Measurements from ENCODE around the gene UFC1. TPM values are rescaled to one million over a fixed set of nuclear protein-coding genes. Genes with fewer than 3 reads are reported as not detected.

UFC1 gene
- polyA plus RNA-seq, 3 donors, result 100 to 120 (median 108) TPM

DNA sequence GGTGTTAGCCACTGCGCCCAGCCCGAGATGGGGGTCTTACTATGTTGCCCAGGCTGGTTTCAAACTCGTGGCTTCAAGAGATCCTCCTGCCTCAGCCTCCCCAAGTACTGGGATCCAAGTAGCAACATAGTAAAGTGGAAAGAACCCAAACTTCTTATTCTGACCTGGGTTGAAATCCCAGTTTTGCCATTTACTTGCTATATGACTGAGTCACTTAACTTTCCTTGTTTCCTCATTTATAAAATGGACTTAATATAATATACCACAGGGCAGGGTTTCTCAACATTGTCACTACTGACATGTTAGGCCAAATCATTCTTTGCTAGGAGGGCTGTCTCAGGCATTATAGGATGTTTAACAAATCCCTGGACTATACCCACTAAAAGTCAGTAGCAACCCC, 42.7 kb upstream of the UFC1 start:
- H3K4me1 ChIP-seq (ENCODE audit: control insufficient read depth in 1 of 2, insufficient read depth in 2 of 2, low read length in 2 of 2), result peaks cover 30 to 49% of the 10 kb centered on the region in 2 donors
- no peaks in the 10 kb centered on the region for H3K9me3 Mint-ChIP-seq

GRCh38 chr1:161111527-161111926, 42.3 kb upstream of the UFC1 start:
- Mint-ChIP-seq H3K4me3 (peak overlapping the region in 1 of 2 donors; percentile 59), H3K9me3 (no peaks in the 10 kb centered on the region), H3K27me3 (ENCODE audit: low read depth in 3 of 3) (no peaks in the 10 kb centered on the region), H3K36me3 (peaks cover 16 to 39% of the 10 kb centered on the region in 2 donors), H3K4me1 (peaks cover 54% of the 10 kb centered on the region), H3K27ac (peak overlapping the region; percentile 75 to 89 (median 82))
- peaks cover 100% of the 10 kb centered on the region for H3K79me2 ChIP-seq (ENCODE audit: insufficient read depth, low read length)
- H3K9ac ChIP-seq (ENCODE audit: insufficient read depth, low read length, poor library complexity, severe bottlenecking), result no peak overlapping the region
- H2AFZ ChIP-seq (ENCODE audit: insufficient read depth, low read depth, low read length, poor library complexity, severe bottlenecking), result no peak overlapping the region
- no peaks in the 10 kb centered on the region for H3K9me3 ChIP-seq (replicated peaks in 1 of 2; ENCODE audit: control insufficient read depth in 1 of 2, insufficient read depth in 1 of 2, low read length in 2 of 2)
- peaks cover 31 to 54% of the 10 kb centered on the region in 2 donors for H3K4me1 ChIP-seq (ENCODE audit: control insufficient read depth in 1 of 2, insufficient read depth in 2 of 2, low read length in 2 of 2)
- peak overlapping the region in 1 of 3 experiments; percentile 30 for H3K4me3 ChIP-seq (replicated peaks in 1 of 3; ENCODE audit: low read depth in 2 of 3, low read length in 3 of 3)
- peak overlapping the region; percentile 37 for H3K4me2 ChIP-seq (replicated peaks; ENCODE audit: extremely low read depth, low read length, poor library complexity, severe bottlenecking)
- intact Hi-C loops (cut with micrococcal nuclease), result no loop called here
- DNase-seq, result peak in 1 of 3 donors; percentile 51
- H3K27ac ChIP-seq (ENCODE audit: low read depth in 1 of 2, low read length in 2 of 2), result peak overlapping the region in 1 of 2 donors; percentile 70
- TF ChIP-seq, protein P1, sequence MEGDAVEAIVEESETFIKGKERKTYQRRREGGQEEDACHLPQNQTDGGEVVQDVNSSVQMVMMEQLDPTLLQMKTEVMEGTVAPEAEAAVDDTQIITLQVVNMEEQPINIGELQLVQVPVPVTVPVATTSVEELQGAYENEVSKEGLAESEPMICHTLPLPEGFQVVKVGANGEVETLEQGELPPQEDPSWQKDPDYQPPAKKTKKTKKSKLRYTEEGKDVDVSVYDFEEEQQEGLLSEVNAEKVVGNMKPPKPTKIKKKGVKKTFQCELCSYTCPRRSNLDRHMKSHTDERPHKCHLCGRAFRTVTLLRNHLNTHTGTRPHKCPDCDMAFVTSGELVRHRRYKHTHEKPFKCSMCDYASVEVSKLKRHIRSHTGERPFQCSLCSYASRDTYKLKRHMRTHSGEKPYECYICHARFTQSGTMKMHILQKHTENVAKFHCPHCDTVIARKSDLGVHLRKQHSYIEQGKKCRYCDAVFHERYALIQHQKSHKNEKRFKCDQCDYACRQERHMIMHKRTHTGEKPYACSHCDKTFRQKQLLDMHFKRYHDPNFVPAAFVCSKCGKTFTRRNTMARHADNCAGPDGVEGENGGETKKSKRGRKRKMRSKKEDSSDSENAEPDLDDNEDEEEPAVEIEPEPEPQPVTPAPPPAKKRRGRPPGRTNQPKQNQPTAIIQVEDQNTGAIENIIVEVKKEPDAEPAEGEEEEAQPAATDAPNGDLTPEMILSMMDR (IDR thresholded peaks at IDR 0.05), result no peak
- H3K36me3 ChIP-seq (replicated peaks in 1 of 2; ENCODE audit: control insufficient read depth in 1 of 2, insufficient read depth in 2 of 2, low read length in 2 of 2), result peaks cover 0 to 18% of the 10 kb centered on the region in 2 donors
- H4K20me1 ChIP-seq (ENCODE audit: insufficient read depth, low read length), result peaks cover 96% of the 10 kb centered on the region
- WGBS (ENCODE audit: insufficient coverage), result 0% methylated on average over 2 of the region's 2 CpGs
- H3K27me3 ChIP-seq (ENCODE audit: control insufficient read depth in 2 of 2, insufficient read depth in 2 of 2, low read length in 2 of 2), result no peaks in the 10 kb centered on the region

More for the DNA sequence above, 42.7 kb upstream of the UFC1 start:
- H3K4me3 Mint-ChIP-seq, result peak overlapping the region in 1 of 2 donors; percentile 59
- Histone ChIP-seq H3K9me3 (replicated peaks in 1 of 2; ENCODE audit: control insufficient read depth in 1 of 2, insufficient read depth in 1 of 2, low read length in 2 of 2) (no peaks in the 10 kb centered on the region), H3K9ac (ENCODE audit: insufficient read depth, low read length, poor library complexity, severe bottlenecking) (no peak overlapping the region), H4K20me1 (ENCODE audit: insufficient read depth, low read length) (peaks cover 96% of the 10 kb centered on the region), H3K4me2 (replicated peaks; ENCODE audit: extremely low read depth, low read length, poor library complexity, severe bottlenecking) (peak overlapping the region; percentile 37), H3K79me2 (ENCODE audit: insufficient read depth, low read length) (peaks cover 100% of the 10 kb centered on the region), H3K36me3 (replicated peaks in 1 of 2; ENCODE audit: control insufficient read depth in 1 of 2, insufficient read depth in 2 of 2, low read length in 2 of 2) (peaks cover 0 to 21% of the 10 kb centered on the region in 2 donors), H2AFZ (ENCODE audit: insufficient read depth, low read depth, low read length, poor library complexity, severe bottlenecking) (no peak overlapping the region), H3K4me3 (replicated peaks in 1 of 3; ENCODE audit: low read depth in 2 of 3, low read length in 3 of 3) (peak overlapping the region in 1 of 3 experiments; percentile 30), H3K27ac (ENCODE audit: low read depth in 1 of 2, low read length in 2 of 2) (peak overlapping the region in 1 of 2 donors; percentile 70), H3K27me3 (ENCODE audit: control insufficient read depth in 2 of 2, insufficient read depth in 2 of 2, low read length in 2 of 2) (no peaks in the 10 kb centered on the region)
- TF ChIP-seq, protein P1 (IDR thresholded peaks at IDR 0.05), result no peak
- no peaks in the 10 kb centered on the region for H3K27me3 Mint-ChIP-seq (ENCODE audit: low read depth in 3 of 3)
- peak in 2 of 3 donors; percentile 44 to 54 for DNase-seq
- H3K27ac Mint-ChIP-seq, result peak overlapping the region; percentile 75 to 89 (median 82)
- peaks cover 16 to 38% of the 10 kb centered on the region in 2 donors for H3K36me3 Mint-ChIP-seq
- intact Hi-C loops (cut with micrococcal nuclease), result no loop called here
- peaks cover 50% of the 10 kb centered on the region for H3K4me1 Mint-ChIP-seq
- WGBS (ENCODE audit: insufficient coverage), result no CpG with 5 or more reads among the region's 3 CpGs

Measured in CD14-positive monocyte (primary cell).